Gastroesophageal sphincter (tissue), 4 donors: ENCODE data around the gene ATP6V1C2. TPM values are rescaled to one million over a fixed set of nuclear protein-coding genes. Genes with fewer than 3 reads are reported as not detected.

Source experiments
- ATAC-seq: fragments of 150-250 bp; one replicate; pipeline ENCODE4 v1.9.1; 2016; ENCODE audit warnings: mild to moderate bottlenecking, moderate library complexity
- H3K27ac ChIP-seq, 4 donors: fragments of 200-600 bp; sonication (generic) in 3 of 4; 1 replicate in 3 of 4; 2 replicates in 1 of 4; pipeline ENCODE4 v1.5.1; 2016 to 2019
- H3K27me3 ChIP-seq: fragments of 200-600 bp; sonication (generic); one replicate; pipeline ENCODE4 v1.5.1; 2019
- H3K36me3 ChIP-seq, 2 donors: fragments of 200-600 bp; sonication (generic); one replicate each; pipeline ENCODE4 v1.5.1; 2019; ENCODE audit warnings: control low read depth in 1 of 2
- H3K4me1 ChIP-seq, 3 donors: fragments of 200-600 bp; sonication (generic); 1 replicate in 2 of 3; 2 replicates in 1 of 3; pipeline ENCODE4 v1.5.1; 2016 to 2019; ENCODE audit warnings: control low read depth in 2 of 3
- H3K4me3 ChIP-seq, 2 donors: fragments of 200-600 bp; sonication (generic); one replicate each; pipeline ENCODE4 v1.5.1; 2019; ENCODE audit warnings: mild to moderate bottlenecking in 1 of 2, moderate library complexity in 1 of 2
- H3K9me3 ChIP-seq, 3 donors: fragments of 200-600 bp; sonication (generic); one replicate each; pipeline ENCODE4 v1.5.1; 2017 to 2019; ENCODE audit warnings: control low read depth in 2 of 3
- EP300 ChIP-seq: sonication (generic); formaldehyde crosslinking; IDR thresholded peaks from one replicate; pipeline ENCODE4 v1.6.1; 2017; ENCODE audit warnings: antibody characterized with exemption, mild to moderate bottlenecking
- POLR2A ChIP-seq, 2 donors: fragments of 450-650 bp; IDR thresholded peaks; one replicate each; pipeline ENCODE4 v1.6.1; 2017; ENCODE audit warnings: antibody characterized with exemption in 2 of 2, mild to moderate bottlenecking in 2 of 2, moderate library complexity in 1 of 2
- POLR2AphosphoS5 ChIP-seq: sonication (generic); formaldehyde crosslinking; IDR thresholded peaks from one replicate; pipeline ENCODE4 v1.6.1; 2017; ENCODE audit warnings: antibody characterized with exemption
- WGBS, 2 donors: methylation state at CpG; one replicate each; pipeline ENCODE4 v1.1.5; 2018; ENCODE audit warnings: low coverage in 1 of 2; 5-methylcytosine and 5-hydroxymethylcytosine counted together
- total RNA-seq, 4 donors: library from RNA; depleted of rRNA; stranded (reverse); fragments of >200 nt; gene quantifications; one replicate each; pipeline ENCODE4 v1.1.0, GENCODE V29; 2016
- TF ChIP-seq, protein P1 (sequence below), 4 experiments: fragments of 200-600 bp in 2 of 4; fragments of 450-650 bp in 2 of 4; sonication (generic) in 1 of 4; IDR thresholded peaks; one replicate each; pipeline ENCODE4 v1.5.1; 2017 to 2019; ENCODE audit warnings: antibody characterized with exemption in 4 of 4, mild to moderate bottlenecking in 2 of 4, moderate library complexity in 2 of 4

Gene ATP6V1C2
- total RNA-seq, 4 donors from 2014 or later = 0.42 to 0.45 TPM; not detected in 2

DNA sequence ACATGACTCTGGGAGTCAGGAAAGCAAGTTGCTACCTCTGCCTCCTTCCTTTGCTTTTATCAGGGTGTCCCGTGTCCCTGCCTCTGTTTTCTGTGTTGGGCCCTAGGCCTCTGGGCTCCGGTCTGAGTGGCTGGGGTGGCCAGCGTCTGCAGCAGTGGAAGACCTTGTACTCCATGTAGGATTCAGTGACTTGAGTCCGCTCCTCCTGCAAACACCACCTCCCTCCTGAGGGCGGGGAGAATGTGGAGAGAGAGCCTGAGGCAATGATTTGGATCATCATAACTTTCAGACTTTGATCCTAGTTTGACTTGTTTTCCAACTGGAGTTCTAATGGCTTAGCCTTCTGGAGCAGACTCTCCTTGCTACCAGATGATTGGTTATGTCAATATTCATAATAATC lies 30.8 kb downstream of the ATP6V1C2 start:
- H3K4me3 ChIP-seq = no peak overlapping the region
- H3K27ac ChIP-seq = no peak overlapping the region
- H3K4me1 ChIP-seq = no peaks in the 10 kb centered on the region
- no peak for TF ChIP-seq POLR2A (IDR thresholded peaks at IDR 0.05)
- no peak for TF ChIP-seq POLR2AphosphoS5
- TF ChIP-seq EP300 = no peak
- peaks cover 3% of the 10 kb centered on the region for H3K27me3 ChIP-seq
- no peaks in the 10 kb centered on the region for H3K9me3 ChIP-seq
- no peak for ATAC-seq
- H3K36me3 ChIP-seq = no peaks in the 10 kb centered on the region
- 82 to 91% methylated on average over 3 to 4 of the region's 5 CpGs for WGBS, 2 donors

DNA sequence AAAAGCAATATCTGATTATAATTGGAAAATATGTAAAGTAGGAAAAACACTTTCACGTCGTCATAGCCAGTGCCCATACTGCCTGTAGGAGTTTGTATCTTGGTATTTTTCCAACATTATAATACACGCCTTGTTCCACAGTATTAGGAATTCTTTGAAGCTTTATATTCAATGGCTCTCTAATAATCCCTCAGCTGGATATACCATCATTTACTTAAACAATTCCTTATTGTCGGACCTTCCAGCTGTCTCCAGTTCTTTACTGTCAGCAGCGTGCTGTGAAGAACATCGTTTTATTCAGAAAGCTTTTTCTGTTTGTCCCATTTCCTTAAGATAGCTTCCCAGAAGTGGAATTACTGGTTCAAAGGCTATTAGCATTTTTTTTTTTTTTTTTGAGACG lies 31.7 kb downstream of the ATP6V1C2 start:
- Histone ChIP-seq H3K27ac (no peak overlapping the region), H3K4me3 (no peak overlapping the region), H3K9me3 (no peaks in the 10 kb centered on the region), H3K36me3 (no peaks in the 10 kb centered on the region), H3K4me1 (no peaks in the 10 kb centered on the region), H3K27me3 (peaks cover 7% of the 10 kb centered on the region)
- WGBS, 2 donors = 42 to 48% methylated on average over 7 of the region's 7 CpGs
- ATAC-seq = no peak
- TF ChIP-seq POLR2AphosphoS5 (no peak), POLR2A (IDR thresholded peaks at IDR 0.05) (no peak), EP300 (no peak)
- TF ChIP-seq, protein P1, sequence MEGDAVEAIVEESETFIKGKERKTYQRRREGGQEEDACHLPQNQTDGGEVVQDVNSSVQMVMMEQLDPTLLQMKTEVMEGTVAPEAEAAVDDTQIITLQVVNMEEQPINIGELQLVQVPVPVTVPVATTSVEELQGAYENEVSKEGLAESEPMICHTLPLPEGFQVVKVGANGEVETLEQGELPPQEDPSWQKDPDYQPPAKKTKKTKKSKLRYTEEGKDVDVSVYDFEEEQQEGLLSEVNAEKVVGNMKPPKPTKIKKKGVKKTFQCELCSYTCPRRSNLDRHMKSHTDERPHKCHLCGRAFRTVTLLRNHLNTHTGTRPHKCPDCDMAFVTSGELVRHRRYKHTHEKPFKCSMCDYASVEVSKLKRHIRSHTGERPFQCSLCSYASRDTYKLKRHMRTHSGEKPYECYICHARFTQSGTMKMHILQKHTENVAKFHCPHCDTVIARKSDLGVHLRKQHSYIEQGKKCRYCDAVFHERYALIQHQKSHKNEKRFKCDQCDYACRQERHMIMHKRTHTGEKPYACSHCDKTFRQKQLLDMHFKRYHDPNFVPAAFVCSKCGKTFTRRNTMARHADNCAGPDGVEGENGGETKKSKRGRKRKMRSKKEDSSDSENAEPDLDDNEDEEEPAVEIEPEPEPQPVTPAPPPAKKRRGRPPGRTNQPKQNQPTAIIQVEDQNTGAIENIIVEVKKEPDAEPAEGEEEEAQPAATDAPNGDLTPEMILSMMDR (IDR thresholded peaks at IDR 0.05) = no peak

DNA sequence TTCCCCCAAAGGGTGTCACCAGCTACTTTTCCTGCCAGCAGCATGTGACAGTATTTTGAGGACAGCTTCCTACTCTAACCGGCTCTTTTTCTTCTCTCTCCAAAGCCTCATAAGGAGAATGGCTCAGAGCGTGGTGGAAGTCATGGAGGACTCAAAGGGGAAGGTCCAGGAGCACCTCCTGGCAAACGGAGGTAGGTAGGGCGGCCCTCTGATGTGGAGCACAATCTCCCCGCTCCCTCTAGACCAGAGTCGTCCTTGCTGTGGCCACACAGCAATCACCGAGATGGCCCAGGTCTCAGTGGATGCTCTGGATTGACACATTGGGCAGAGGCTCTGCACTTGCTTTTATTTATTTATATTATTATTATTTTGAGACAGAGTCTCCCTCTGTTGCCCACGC lies 32.4 kb downstream of the ATP6V1C2 start:
- Histone ChIP-seq H3K4me3 (no peak overlapping the region), H3K36me3 (no peaks in the 10 kb centered on the region), H3K27ac (no peak overlapping the region), H3K9me3 (no peaks in the 10 kb centered on the region), H3K4me1 (no peaks in the 10 kb centered on the region), H3K27me3 (peaks cover 7% of the 10 kb centered on the region)
- TF ChIP-seq EP300 (no peak), POLR2A (IDR thresholded peaks at IDR 0.05) (no peak)
- TF ChIP-seq, protein P1 (IDR thresholded peaks at IDR 0.05) = no peak
- 80 to 97% methylated on average over 1 to 4 of the region's 8 CpGs for WGBS, 2 donors
- ATAC-seq = no peak

DNA sequence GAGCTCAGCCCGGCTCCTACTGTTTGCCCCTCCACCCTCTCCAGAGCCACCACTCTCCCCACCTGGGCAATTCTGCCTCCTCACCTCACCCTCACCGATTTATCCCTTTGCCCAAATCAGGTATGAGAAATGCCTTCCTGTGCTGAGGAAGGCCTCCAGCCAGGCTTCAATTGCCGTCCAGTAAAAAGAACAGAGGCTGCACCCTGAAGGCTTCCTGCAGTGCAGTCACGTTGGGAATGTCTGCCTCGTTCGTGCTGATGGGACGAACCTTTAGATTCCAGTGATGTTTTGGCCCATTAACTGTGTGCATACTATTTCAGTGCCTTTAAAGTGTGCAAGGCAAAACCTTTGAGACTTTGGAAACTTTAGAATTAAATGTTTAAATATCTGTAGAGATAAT lies 34.2 kb downstream of the ATP6V1C2 start:
- H3K27me3 ChIP-seq = peaks cover 7% of the 10 kb centered on the region
- H3K9me3 ChIP-seq = no peaks in the 10 kb centered on the region
- no peaks in the 10 kb centered on the region for H3K4me1 ChIP-seq
- H3K27ac ChIP-seq = no peak overlapping the region
- H3K36me3 ChIP-seq = no peaks in the 10 kb centered on the region
- TF ChIP-seq, protein P1 (IDR thresholded peaks at IDR 0.05) = no peak
- no peak for TF ChIP-seq EP300
- WGBS, 2 donors = 30 to 49% methylated on average over 2 to 4 of the region's 7 CpGs
- H3K4me3 ChIP-seq = no peak overlapping the region
- no peak for ATAC-seq

DNA sequence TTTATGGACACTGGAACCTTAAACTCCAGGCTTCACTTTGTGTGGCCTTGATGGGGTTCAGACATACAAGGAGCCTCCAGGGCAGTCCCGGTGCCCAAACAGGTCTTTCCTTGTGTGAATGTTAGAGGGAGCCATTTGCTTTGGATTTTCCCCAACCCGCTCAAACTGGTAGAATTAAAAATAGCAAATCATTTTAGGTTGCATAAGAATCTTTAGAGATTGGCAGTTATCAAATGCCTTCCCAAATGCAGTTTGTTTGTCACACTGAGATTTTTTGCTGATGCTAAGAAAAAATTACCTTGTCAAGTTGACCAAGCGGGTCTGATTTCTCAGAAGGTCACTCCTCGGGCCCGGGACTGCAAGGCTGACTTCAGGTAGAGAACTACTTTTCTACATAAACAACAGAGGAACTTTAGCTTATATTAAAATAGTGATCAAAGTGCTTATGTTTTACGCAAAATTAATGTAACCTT lies 36.4 kb downstream of the ATP6V1C2 start:
- 82 to 90% methylated on average over 4 to 5 of the region's 6 CpGs for WGBS, 2 donors
- no peak for ATAC-seq
- Histone ChIP-seq H3K4me3 (no peak overlapping the region), H3K36me3 (no peaks in the 10 kb centered on the region), H3K27ac (no peak overlapping the region), H3K9me3 (no peaks in the 10 kb centered on the region), H3K27me3 (peaks cover 11% of the 10 kb centered on the region), H3K4me1 (no peaks in the 10 kb centered on the region)
- TF ChIP-seq POLR2A (IDR thresholded peaks at IDR 0.05) = no peak
- no peak for TF ChIP-seq EP300
- no peak for TF ChIP-seq POLR2AphosphoS5
- TF ChIP-seq, protein P1 (IDR thresholded peaks at IDR 0.05) = no peak
